Measurements from ENCODE around the gene NTSR1.

Gene NTSR1

GRCh38 chr20:62686869-62687830, 21.5 kb upstream of the NTSR1 start:
- Histone ChIP-seq H3K4me1 (peaks cover 79 to 83% (median 82%) of the 10 kb centered on the region in 10 experiments), H3K4me3 (no peak overlapping the region; a peak in 3 of 20 replicates), H3K9me3 (replicated peaks in 1 of 11) (no peaks in the 10 kb centered on the region), H3K4me2 (peak overlapping the region; percentile 73 to 98 (median 87)), H3K36me3 (no peaks in the 10 kb centered on the region), H4K20me1 (peaks cover 0 to 11% (median 0%) of the 10 kb centered on the region in 11 experiments; a peak in 2 of 22 replicates), H3K27me3 (peaks cover 0 to 34% (median 0%) of the 10 kb centered on the region in 11 experiments; a peak in 9 of 22 replicates), H3K9ac (peak overlapping the region in 5 of 11 experiments; percentile 3 to 37 (median 18); a peak in 6 of 22 replicates), H3K27ac (peak overlapping the region in 5 of 11 experiments; percentile 7 to 59 (median 21); a peak in 6 of 22 replicates)
- TF ChIP-seq Cebpa-rat (IDR thresholded peaks at IDR 0.05), result no peak

GRCh38 chr20:62688083-62688482, 20.6 kb upstream of the NTSR1 start:
- H3K4me3 ChIP-seq, result no peak overlapping the region; a peak in 1 of 20 replicates
- no peaks in the 10 kb centered on the region for H3K36me3 ChIP-seq
- peaks cover 0 to 11% (median 0%) of the 10 kb centered on the region in 11 experiments; a peak in 2 of 22 replicates for H4K20me1 ChIP-seq
- TF ChIP-seq Cebpa-rat (IDR thresholded peaks at IDR 0.05), result no peak
- peaks cover 87 to 92% (median 91%) of the 10 kb centered on the region in 10 experiments for H3K4me1 ChIP-seq
- no peaks in the 10 kb centered on the region for H3K9me3 ChIP-seq (replicated peaks in 1 of 11)
- peak overlapping the region; percentile 64 to 98 (median 86) for H3K4me2 ChIP-seq
- peak overlapping the region in 3 of 11 experiments; percentile 16 to 56 (median 44); a peak in 2 of 22 replicates for H3K9ac ChIP-seq
- peaks cover 0 to 43% (median 0%) of the 10 kb centered on the region in 11 experiments; a peak in 9 of 22 replicates for H3K27me3 ChIP-seq
- no peak overlapping the region for H3K27ac ChIP-seq

- H3K4me2 ChIP-seq, result peak overlapping the region; percentile 64 to 98 (median 86)
- H3K9ac ChIP-seq, result peak overlapping the region in 6 of 11 experiments; percentile 16 to 62 (median 35); a peak in 7 of 22 replicates
- H3K36me3 ChIP-seq, result no peaks in the 10 kb centered on the region
- no peak for TF ChIP-seq Cebpa-rat (IDR thresholded peaks at IDR 0.05)
- H3K9me3 ChIP-seq (replicated peaks in 1 of 11), result no peaks in the 10 kb centered on the region
- H3K4me3 ChIP-seq, result no peak overlapping the region
- H4K20me1 ChIP-seq, result peaks cover 0 to 11% (median 0%) of the 10 kb centered on the region in 11 experiments; a peak in 2 of 22 replicates
- H3K27ac ChIP-seq, result no peak overlapping the region; a peak in 1 of 22 replicates
- H3K27me3 ChIP-seq, result peaks cover 0 to 52% (median 0%) of the 10 kb centered on the region in 11 experiments; a peak in 9 of 22 replicates
- H3K4me1 ChIP-seq, result peaks cover 92 to 100% (median 99%) of the 10 kb centered on the region in 10 experiments
Observed at GRCh38 chr20:62688855-62689460, 19.7 kb upstream of the NTSR1 start.

GRCh38 chr20:62689861-62690260, 18.8 kb upstream of the NTSR1 start:
- Histone ChIP-seq H3K36me3 (no peaks in the 10 kb centered on the region), H4K20me1 (peaks cover 0 to 11% (median 0%) of the 10 kb centered on the region in 11 experiments; a peak in 2 of 22 replicates), H3K9me3 (replicated peaks in 1 of 11) (no peaks in the 10 kb centered on the region), H3K4me2 (peak overlapping the region; percentile 64 to 98 (median 86)), H3K4me3 (peak overlapping the region in 1 of 10 experiments; percentile 2; a peak in 3 of 20 replicates), H3K9ac (peak overlapping the region in 5 of 11 experiments; percentile 16 to 62 (median 44); a peak in 5 of 22 replicates), H3K27ac (peak overlapping the region in 2 of 11 experiments; percentile 1 to 12; a peak in 2 of 22 replicates), H3K4me1 (peaks cover 84 to 100% (median 99%) of the 10 kb centered on the region in 10 experiments), H3K27me3 (peaks cover 0 to 56% (median 0%) of the 10 kb centered on the region in 11 experiments; a peak in 9 of 22 replicates)
- no peak for TF ChIP-seq Cebpa-rat (IDR thresholded peaks at IDR 0.05)

GRCh38 chr20:62690261-62690820, 18.3 kb upstream of the NTSR1 start:
- no peak for TF ChIP-seq Cebpa-rat (IDR thresholded peaks at IDR 0.05)
- Histone ChIP-seq H3K27ac (peak overlapping the region in 3 of 11 experiments; percentile 43 to 52 (median 46); a peak in 4 of 22 replicates), H3K27me3 (peaks cover 0 to 56% (median 0%) of the 10 kb centered on the region in 11 experiments; a peak in 9 of 22 replicates)

GRCh38 chr20:62691487-62691886, 17.1 kb upstream of the NTSR1 start:
- Histone ChIP-seq H3K4me3 (peak overlapping the region in 1 of 10 experiments; percentile 4; a peak in 2 of 20 replicates), H3K9me3 (replicated peaks in 1 of 11) (no peaks in the 10 kb centered on the region), H3K36me3 (no peaks in the 10 kb centered on the region), H3K27ac (peak overlapping the region in 6 of 11 experiments; percentile 5 to 52 (median 38); a peak in 8 of 22 replicates), H4K20me1 (peaks cover 0 to 11% (median 0%) of the 10 kb centered on the region in 11 experiments; a peak in 2 of 22 replicates), H3K4me1 (peaks cover 69 to 100% (median 89%) of the 10 kb centered on the region in 10 experiments), H3K27me3 (peaks cover 0 to 56% (median 0%) of the 10 kb centered on the region in 11 experiments; a peak in 9 of 22 replicates), H3K4me2 (peak overlapping the region; percentile 64 to 98 (median 86)), H3K9ac (peak overlapping the region in 4 of 11 experiments; percentile 26 to 50 (median 42); a peak in 6 of 22 replicates)
- no peak for TF ChIP-seq Cebpa-rat (IDR thresholded peaks at IDR 0.05)

More at GRCh38 chr20:62690261-62690820, 18.3 kb upstream of the NTSR1 start:
- Histone ChIP-seq H4K20me1 (peaks cover 0 to 11% (median 0%) of the 10 kb centered on the region in 11 experiments; a peak in 2 of 22 replicates), H3K4me3 (peak overlapping the region in 1 of 10 experiments; percentile 2; a peak in 3 of 20 replicates), H3K9me3 (replicated peaks in 1 of 11) (no peaks in the 10 kb centered on the region), H3K4me1 (peaks cover 81 to 100% (median 98%) of the 10 kb centered on the region in 10 experiments), H3K9ac (peak overlapping the region in 5 of 11 experiments; percentile 23 to 62 (median 50); a peak in 6 of 22 replicates), H3K4me2 (peak overlapping the region; percentile 64 to 98 (median 86)), H3K36me3 (no peaks in the 10 kb centered on the region)

GRCh38 chr20:62692176-62692575, 16.5 kb upstream of the NTSR1 start:
- peak overlapping the region in 4 of 11 experiments; percentile 26 to 50 (median 42); a peak in 6 of 22 replicates for H3K9ac ChIP-seq
- H3K27ac ChIP-seq, result peak overlapping the region in 4 of 11 experiments; percentile 25 to 52 (median 44); a peak in 5 of 22 replicates
- no peak overlapping the region; a peak in 1 of 20 replicates for H3K4me3 ChIP-seq
- H3K4me2 ChIP-seq, result peak overlapping the region; percentile 64 to 98 (median 86); a peak in 21 of 22 replicates
- H3K4me1 ChIP-seq, result peaks cover 66 to 97% (median 85%) of the 10 kb centered on the region in 10 experiments
- no peak for TF ChIP-seq Cebpa-rat (IDR thresholded peaks at IDR 0.05)
- peaks cover 0 to 56% (median 0%) of the 10 kb centered on the region in 11 experiments; a peak in 9 of 22 replicates for H3K27me3 ChIP-seq
- H3K36me3 ChIP-seq, result no peaks in the 10 kb centered on the region
- no peaks in the 10 kb centered on the region for H3K9me3 ChIP-seq (replicated peaks in 1 of 11)
- H4K20me1 ChIP-seq, result peaks cover 0 to 11% (median 0%) of the 10 kb centered on the region in 11 experiments; a peak in 2 of 22 replicates
